ENCODE measurements around the gene IFNGR1. TPM values are rescaled to one million over a fixed set of nuclear protein-coding genes. Genes with fewer than 3 reads are reported as not detected.
A peak's percentile ranks its signal among the peaks of the same experiment; 100 is the strongest.

The IFNGR1 gene
- total and polyA plus RNA-seq, 2 of the 13 experiments (the other 11 are each of a cell fraction or from before 2014, with no cell fraction given) = 82.8 to 87.8 TPM

- TF ChIP-seq ZNF407 (CRISPR knock-in tag; IDR thresholded peaks at IDR 0.05; ENCODE audit: not compliant biosample characterization) = no peak
- peak; percentile 52 for TF ChIP-seq FOSL2 (CRISPR knock-in tag; IDR thresholded peaks at IDR 0.05)
Measured at GRCh38 chr6:137223370-137224131, 4.4 kb upstream of the IFNGR1 start (continued).

GRCh38 chr6:137222381-137222780 lies 3.2 kb upstream of the IFNGR1 start:
- WGBS (ENCODE audit: low lambda C conversion rate) = 97% methylated on average over 3 of the region's 3 CpGs
- intact Hi-C loops (cut with micrococcal nuclease; ENCODE audit: unreplicated experiment) (no loop called here), in situ Hi-C loops (cut with HindIII; ENCODE audit: extremely low pct_ligation_motif_present, low pct_unique_long_range_greater_than_20kb) (no loop called here)
- DNase-seq (ENCODE audit: low spot score) (no peak), ATAC-seq (no peak), FAIRE-seq (no peak)
- Histone ChIP-seq H3K9me3 (ENCODE audit: low read length) (no peaks in the 10 kb centered on the region), H2AFZ (ENCODE audit: low read length) (no peak overlapping the region), H3K4me2 (ENCODE audit: low read depth, low read length) (no peak overlapping the region), H3K4me3 (replicated peaks in 1 of 3; ENCODE audit: insufficient read depth in 1 of 3, low read depth in 2 of 3, low read length in 3 of 3) (no peak overlapping the region), H3K36me3 (replicated peaks in 1 of 2; ENCODE audit: control insufficient read depth in 1 of 2, insufficient read depth in 2 of 2, low read length in 2 of 2) (no peaks in the 10 kb centered on the region), H3K27me3 (ENCODE audit: control insufficient read depth in 1 of 2, insufficient read depth in 2 of 2, low read length in 2 of 2) (peaks cover 0 to 4% of the 10 kb centered on the region in 2 experiments; a peak in 1 of 5 replicates), H3K27ac (ENCODE audit: extremely low read length, insufficient read depth, low read length) (no peak overlapping the region), H4K20me1 (ENCODE audit: insufficient read depth, low read length) (peaks cover 5% of the 10 kb centered on the region), H3K4me1 (ENCODE audit: insufficient read depth, low read length) (peaks cover 30% of the 10 kb centered on the region), H3K79me2 (ENCODE audit: insufficient read depth, low read length) (peaks cover 18% of the 10 kb centered on the region), H3K9ac (ENCODE audit: insufficient read depth, low read depth, low read length) (no peak overlapping the region)
- TF ChIP-seq ZNF589 (CRISPR knock-in tag; conservative IDR thresholded peaks at IDR 0.05) = no peak
- no peak for TF ChIP-seq ZNF382 (CRISPR knock-in tag; IDR thresholded peaks at IDR 0.05; ENCODE audit: borderline replicate concordance)
- TF ChIP-seq MXD1 (CRISPR knock-in tag; IDR thresholded peaks at IDR 0.05) = no peak
- no peak for TF ChIP-seq PBX2 (CRISPR knock-in tag; IDR thresholded peaks at IDR 0.05)
- TF ChIP-seq ZNF782 (CRISPR knock-in tag; IDR thresholded peaks at IDR 0.05; ENCODE audit: borderline replicate concordance) = no peak
- TF ChIP-seq ZNF510 (CRISPR knock-in tag; IDR thresholded peaks at IDR 0.05; ENCODE audit: low read depth) = no peak
- BruUV-seq (replicated peaks) = no TSS peak
- ChIA-PET CTCF (ENCODE audit: low intra/inter-chr PET ratio, low total read pairs) (no interaction called here), POLR2A (no interaction called here)

Measured in HepG2 (cell line).